DOHH2 (cell line): ENCODE data around the gene CMPK2.

ENCODE experiments used
- H3F3A ChIP-seq: fragments of 200-600 bp; sonication (generic), shearing (Covaris generic); 2 replicates; pipeline ENCODE4 v1.6.0; 2016; ENCODE audit warnings: antibody characterized with exemption, mild to moderate bottlenecking; ENCODE audit not compliant: control insufficient read depth, insufficient read depth
- H3K27ac ChIP-seq: fragments of 200-600 bp; sonication (generic); 2 replicates; pipeline ENCODE4 v1.5.1; 2014; ENCODE audit warnings: low read depth, mild to moderate bottlenecking, low read length, moderate library complexity
- H3K27me3 ChIP-seq: fragments of 200-600 bp; sonication (generic); 2 replicates; pipeline ENCODE4 v1.6.1; 2014; ENCODE audit warnings: mild to moderate bottlenecking, low read length, mixed read lengths; ENCODE audit not compliant: control insufficient read depth
- H3K36me3 ChIP-seq: fragments of 200-600 bp; sonication (generic); 2 replicates; pipeline ENCODE4 v1.6.1; 2014; ENCODE audit warnings: mild to moderate bottlenecking, low read length, moderate library complexity, mixed read lengths; ENCODE audit not compliant: control insufficient read depth
- H3K4me1 ChIP-seq: fragments of 200-600 bp; sonication (generic); 2 replicates; pipeline ENCODE4 v1.6.1; 2014; ENCODE audit warnings: mild to moderate bottlenecking, low read length, mixed read lengths; ENCODE audit not compliant: control insufficient read depth
- H3K4me2 ChIP-seq: fragments of 200-600 bp; sonication (generic); 2 replicates; pipeline ENCODE4 v1.6.0; 2014; ENCODE audit warnings: mild to moderate bottlenecking, low read length, moderate library complexity
- H3K4me3 ChIP-seq: fragments of 200-600 bp; sonication (generic); 2 replicates; pipeline ENCODE4 v1.5.1; 2014; ENCODE audit warnings: mild to moderate bottlenecking, low read length, mixed read lengths
- H3K79me2 ChIP-seq: fragments of 200-600 bp; sonication (generic); 2 replicates; pipeline ENCODE4 v1.6.1; 2014; ENCODE audit warnings: mild to moderate bottlenecking, low read length, mixed read lengths; ENCODE audit not compliant: control insufficient read depth
- H3K9me2 ChIP-seq: fragments of 200-600 bp; sonication (generic); replicated peaks from 2 replicates; pipeline ENCODE4 v1.6.1; 2014; ENCODE audit warnings: mild to moderate bottlenecking, low read length, mixed read lengths; ENCODE audit not compliant: control insufficient read depth
- H3K9me3 ChIP-seq: fragments of 200-600 bp; sonication (generic); 2 replicates; pipeline ENCODE4 v1.6.1; 2014; ENCODE audit warnings: antibody characterized with exemption, low read length, mixed read lengths; ENCODE audit not compliant: control insufficient read depth, insufficient read depth
- H4K20me1 ChIP-seq: fragments of 200-600 bp; sonication (generic); 2 replicates; pipeline ENCODE4 v1.6.0; 2014; ENCODE audit warnings: low read depth, mild to moderate bottlenecking, antibody characterized with exemption, low read length, moderate library complexity; ENCODE audit not compliant: control insufficient read depth, insufficient read depth
- CTCF ChIP-seq: fragments of 200-600 bp; sonication (generic); IDR thresholded peaks from one replicate; pipeline ENCODE4 v1.5.1; 2014; ENCODE audit warnings: antibody characterized with exemption, mild to moderate bottlenecking, low read depth, low read length; ENCODE audit not compliant: poor library complexity, severe bottlenecking
- EZH2phosphoT487 ChIP-seq: fragments of 200-600 bp; sonication (generic); IDR thresholded peaks from 2 replicates; pipeline ENCODE4 v1.6.1; 2017; ENCODE audit warnings: borderline replicate concordance, mild to moderate bottlenecking, antibody characterized with exemption, low read length, moderate library complexity, mixed read lengths

Gene CMPK2

GRCh38 chr2:6822406-6822805 is 43.3 kb downstream of the CMPK2 start:
- TF ChIP-seq EZH2phosphoT487 = no peak
- no peak for TF ChIP-seq CTCF
- peak overlapping the region; percentile 98 for H3K4me2 ChIP-seq

GRCh38 chr2:6820903-6821584 is 44.7 kb downstream of the CMPK2 start:
- Histone ChIP-seq H3K4me3 (peak overlapping the region; percentile 85), H4K20me1 (no peaks in the 10 kb centered on the region), H3K36me3 (peaks cover 10% of the 10 kb centered on the region), H3F3A (peaks cover 33% of the 10 kb centered on the region), H3K27ac (peak overlapping the region; percentile 96), H3K9me3 (peaks cover 3% of the 10 kb centered on the region; the same call in 1 of the 2 replicates), H3K9me2 (no peaks in the 10 kb centered on the region), H3K4me2 (peak overlapping the region; percentile 98), H3K79me2 (peaks cover 42% of the 10 kb centered on the region), H3K27me3 (no peaks in the 10 kb centered on the region), H3K4me1 (peaks cover 99% of the 10 kb centered on the region)
- no peak for TF ChIP-seq EZH2phosphoT487
- no peak for TF ChIP-seq CTCF

More at GRCh38 chr2:6822406-6822805, 43.3 kb downstream of the CMPK2 start:
- peaks cover 23% of the 10 kb centered on the region for H3F3A ChIP-seq
- no peaks in the 10 kb centered on the region for H4K20me1 ChIP-seq
- peaks cover 3% of the 10 kb centered on the region; the same call in 1 of the 2 replicates for H3K36me3 ChIP-seq
- H3K9me2 ChIP-seq = no peaks in the 10 kb centered on the region
- H3K4me3 ChIP-seq = no peak overlapping the region; the same call in 1 of the 2 replicates
- H3K9me3 ChIP-seq = peaks cover 3% of the 10 kb centered on the region; the same call in 1 of the 2 replicates
- no peaks in the 10 kb centered on the region for H3K27me3 ChIP-seq
- H3K79me2 ChIP-seq = peaks cover 38% of the 10 kb centered on the region
- H3K4me1 ChIP-seq = peaks cover 99% of the 10 kb centered on the region
- peak overlapping the region; percentile 96 for H3K27ac ChIP-seq

- H3K79me2 ChIP-seq = peaks cover 48% of the 10 kb centered on the region
- peak overlapping the region; percentile 98 for H3K4me2 ChIP-seq
- no peak for TF ChIP-seq EZH2phosphoT487
- no peak for TF ChIP-seq CTCF
- peaks cover 99% of the 10 kb centered on the region for H3K4me1 ChIP-seq
- H3K4me3 ChIP-seq = peak overlapping the region; percentile 85
- H3K27ac ChIP-seq = peak overlapping the region; percentile 96
- H3K9me3 ChIP-seq = peaks cover 10% of the 10 kb centered on the region; the same call in 1 of the 2 replicates
- H4K20me1 ChIP-seq = no peaks in the 10 kb centered on the region
- H3K36me3 ChIP-seq = peaks cover 18% of the 10 kb centered on the region
- no peaks in the 10 kb centered on the region for H3K27me3 ChIP-seq
- peaks cover 34% of the 10 kb centered on the region for H3F3A ChIP-seq
- H3K9me2 ChIP-seq = no peaks in the 10 kb centered on the region
These were observed 45.5 kb downstream of the CMPK2 start for GRCh38 chr2:6820236-6820635.
